ENCODE data around the gene ZNF519. TPM values are rescaled to one million over a fixed set of nuclear protein-coding genes. Genes with fewer than 3 reads are reported as not detected.

The ZNF519 gene
- total and polyA plus RNA-seq, 5 experiments from 2014 or later: 3.7 to 11.8 (median 7.0) TPM

GRCh38 chr18:14100503-14101286 is 31.5 kb downstream of the ZNF519 start:
- no peak for DNase-seq
- peak overlapping the region in 6 of 10 donors; percentile 15 to 73 (median 40) for H3K27ac Mint-ChIP-seq
- peak overlapping the region in 3 of 10 donors; percentile 14 to 27 (median 19) for H3K4me3 Mint-ChIP-seq
- no peak for ATAC-seq
- H3K36me3 Mint-ChIP-seq: peaks cover 16 to 32% (median 23%) of the 10 kb centered on the region in 3 donors
- H3K4me1 Mint-ChIP-seq: peaks cover 0 to 12% (median 3%) of the 10 kb centered on the region in 4 donors
- H3K9me3 Mint-ChIP-seq: peaks cover 0 to 36% (median 16%) of the 10 kb centered on the region in 9 donors
- H3K27me3 Mint-ChIP-seq: no peaks in the 10 kb centered on the region
- POLR2A ChIA-PET: no interaction called here

DNA sequence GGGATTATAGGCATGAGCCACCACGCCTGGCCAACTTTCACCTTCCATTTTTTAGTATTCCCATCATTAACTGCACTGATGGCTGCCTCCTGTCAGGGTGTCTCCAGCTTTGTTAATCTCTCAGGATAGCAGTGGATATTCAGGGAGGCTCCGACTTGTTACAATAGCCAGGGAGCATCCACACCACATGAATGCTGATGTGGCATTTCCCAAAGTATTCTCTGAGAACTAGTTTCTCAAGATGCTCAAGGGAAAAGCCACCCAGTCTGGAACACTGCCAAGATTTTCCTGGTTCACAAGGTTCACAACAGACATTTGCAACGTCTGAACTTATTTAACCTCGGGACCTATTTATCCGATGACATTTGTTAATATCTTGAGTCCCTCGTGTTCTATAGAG is 33.8 kb downstream of the ZNF519 start:
- peaks cover 0 to 20% (median 0%) of the 10 kb centered on the region in 9 donors for H3K9me3 Mint-ChIP-seq
- peaks cover 5 to 17% (median 7%) of the 10 kb centered on the region in 3 donors for H3K36me3 Mint-ChIP-seq
- POLR2A ChIA-PET: no interaction called here
- H3K4me3 Mint-ChIP-seq: no peak overlapping the region
- ATAC-seq (no peak), DNase-seq (no peak)
- H3K27me3 Mint-ChIP-seq: no peaks in the 10 kb centered on the region
- peak overlapping the region in 1 of 10 donors; percentile 34 for H3K27ac Mint-ChIP-seq
- peaks cover 0 to 12% (median 3%) of the 10 kb centered on the region in 4 donors for H3K4me1 Mint-ChIP-seq

GRCh38 chr18:14097761-14098160 is 34.5 kb downstream of the ZNF519 start:
- H3K4me1 Mint-ChIP-seq: peaks cover 0 to 12% (median 3%) of the 10 kb centered on the region in 4 donors
- peaks cover 0 to 14% (median 0%) of the 10 kb centered on the region in 9 donors for H3K9me3 Mint-ChIP-seq
- peak overlapping the region in 1 of 10 donors; percentile 34 for H3K27ac Mint-ChIP-seq
- POLR2A ChIA-PET: no interaction called here
- peaks cover 5 to 17% (median 7%) of the 10 kb centered on the region in 3 donors for H3K36me3 Mint-ChIP-seq
- no peaks in the 10 kb centered on the region for H3K27me3 Mint-ChIP-seq
- DNase-seq (no peak), ATAC-seq (no peak)
- no peak overlapping the region for H3K4me3 Mint-ChIP-seq

DNA sequence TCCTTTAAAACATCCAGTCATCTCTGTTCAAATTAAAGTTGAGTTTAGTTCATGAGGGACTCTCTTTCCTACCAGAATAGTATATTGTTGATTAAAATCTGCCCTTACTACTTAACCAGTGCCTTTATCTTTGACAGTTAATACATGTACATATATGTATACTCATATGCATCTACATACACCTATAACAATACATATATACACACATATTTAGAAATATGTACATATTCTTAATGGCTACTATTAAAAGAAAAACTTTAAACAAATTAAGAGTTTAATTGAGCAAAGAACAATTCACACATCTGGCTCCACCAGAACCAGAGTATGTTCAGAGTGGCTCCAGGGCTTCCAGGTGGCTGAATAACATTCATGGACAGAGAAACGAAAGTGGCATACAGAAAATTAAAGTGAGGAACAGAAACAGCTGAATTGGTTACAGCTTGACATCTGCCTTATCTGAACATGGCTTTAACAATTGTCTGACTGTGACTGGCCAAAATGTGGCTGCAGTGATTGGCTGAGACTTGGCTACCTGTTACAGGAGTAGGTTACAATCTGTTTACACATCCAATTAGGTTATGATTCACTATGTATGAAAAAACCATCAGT is 38.8 kb downstream of the ZNF519 start:
- DNase-seq (no peak), ATAC-seq (no peak)
- Mint-ChIP-seq H3K9me3 (peaks cover 0 to 3% (median 0%) of the 10 kb centered on the region in 9 donors), H3K4me1 (peaks cover 0 to 1% (median 0%) of the 10 kb centered on the region in 4 donors), H3K27me3 (no peaks in the 10 kb centered on the region), H3K36me3 (peaks cover 0 to 10% (median 4%) of the 10 kb centered on the region in 3 donors), H3K27ac (no peak overlapping the region), H3K4me3 (no peak overlapping the region)
- POLR2A ChIA-PET: no interaction called here

DNA sequence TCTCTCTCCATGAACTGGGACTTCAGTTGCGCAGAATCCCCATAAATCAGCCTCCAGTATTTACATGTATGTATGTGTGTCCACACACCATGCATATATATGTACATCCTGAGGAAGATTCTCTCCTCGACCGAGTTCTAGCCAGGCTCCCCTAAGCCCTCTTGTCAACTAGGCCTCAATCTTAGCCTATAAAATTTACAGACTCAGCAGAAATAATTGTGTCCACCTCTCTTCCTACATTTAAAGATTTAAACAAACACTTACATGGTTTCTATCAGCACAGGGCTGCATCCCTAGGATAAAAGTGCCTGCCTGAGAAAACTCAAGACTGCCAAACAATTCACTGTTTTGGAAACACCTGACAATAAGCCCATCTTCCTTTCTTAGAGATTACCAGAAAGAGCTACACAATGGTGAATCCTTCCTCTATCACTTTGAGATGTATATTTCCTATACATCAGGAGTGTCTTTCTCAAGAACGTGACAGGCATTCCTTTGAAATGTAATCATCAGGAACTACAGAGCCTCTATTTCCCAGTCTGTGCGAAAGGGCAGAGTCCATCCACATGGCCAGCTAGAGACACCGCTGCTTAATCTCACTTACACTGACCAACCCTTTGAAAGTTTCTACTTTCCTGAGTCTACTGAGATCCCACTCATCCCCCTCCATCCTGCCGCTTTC is 39.5 kb downstream of the ZNF519 start:
- H3K4me3 Mint-ChIP-seq: no peak overlapping the region
- peaks cover 0 to 9% (median 4%) of the 10 kb centered on the region in 3 donors for H3K36me3 Mint-ChIP-seq
- no peak for ATAC-seq

GRCh38 chr18:14089781-14090180 is 42.5 kb downstream of the ZNF519 start:
- Mint-ChIP-seq H3K36me3 (no peaks in the 10 kb centered on the region), H3K27me3 (peaks cover 2 to 9% (median 4%) of the 10 kb centered on the region in 5 donors), H3K4me1 (peaks cover 0 to 1% (median 0%) of the 10 kb centered on the region in 4 donors), H3K4me3 (no peak overlapping the region), H3K9me3 (no peaks in the 10 kb centered on the region), H3K27ac (no peak overlapping the region)
- no peak for ATAC-seq
- POLR2A ChIA-PET: no interaction called here
- no peak for DNase-seq

More for the DNA sequence above, 39.5 kb downstream of the ZNF519 start:
- H3K4me1 Mint-ChIP-seq: peaks cover 0 to 1% (median 0%) of the 10 kb centered on the region in 4 donors
- H3K9me3 Mint-ChIP-seq: peaks cover 0 to 3% (median 0%) of the 10 kb centered on the region in 9 donors
- POLR2A ChIA-PET: no interaction called here
- H3K27ac Mint-ChIP-seq: no peak overlapping the region
- H3K27me3 Mint-ChIP-seq: peaks cover 0 to 1% (median 0%) of the 10 kb centered on the region in 5 donors
- DNase-seq: no peak

DNA sequence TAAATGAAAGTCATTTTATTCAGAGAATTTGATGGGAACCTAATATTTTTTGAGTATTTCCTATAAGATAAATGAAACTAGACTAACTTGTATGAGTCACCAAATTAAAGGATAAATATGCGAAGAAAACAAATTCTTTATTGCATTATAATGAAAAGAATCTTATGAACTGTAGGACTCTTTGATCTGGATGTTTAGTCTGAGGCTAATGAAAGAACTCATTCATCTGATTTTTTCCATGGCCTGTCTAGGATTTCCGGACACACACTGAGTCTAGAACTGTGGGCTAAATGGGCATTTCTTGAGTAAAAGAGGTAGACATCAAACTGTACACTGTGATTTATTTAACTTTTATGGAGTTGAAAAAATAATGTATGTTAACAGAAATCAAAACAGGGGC is 43.0 kb downstream of the ZNF519 start:
- DNase-seq (no peak), ATAC-seq (no peak)
- H3K27me3 Mint-ChIP-seq: peaks cover 2 to 9% (median 4%) of the 10 kb centered on the region in 5 donors
- POLR2A ChIA-PET: no interaction called here
- peaks cover 0 to 1% (median 0%) of the 10 kb centered on the region in 4 donors for H3K4me1 Mint-ChIP-seq
- H3K36me3 Mint-ChIP-seq: no peaks in the 10 kb centered on the region
- H3K9me3 Mint-ChIP-seq: no peaks in the 10 kb centered on the region
- H3K27ac Mint-ChIP-seq: no peak overlapping the region
- H3K4me3 Mint-ChIP-seq: no peak overlapping the region

- Mint-ChIP-seq H3K36me3 (peaks cover 0 to 3% (median 0%) of the 10 kb centered on the region in 3 donors), H3K27ac (peak overlapping the region in 1 of 10 donors; percentile 47), H3K4me1 (no peaks in the 10 kb centered on the region), H3K4me3 (no peak overlapping the region), H3K9me3 (no peaks in the 10 kb centered on the region), H3K27me3 (peaks cover 2 to 9% (median 4%) of the 10 kb centered on the region in 5 donors)
- ATAC-seq (no peak), DNase-seq (peak in 1 of 10 donors; percentile 8)
- POLR2A ChIA-PET: no interaction called here
Observed at GRCh38 chr18:14086458-14087231, 45.6 kb downstream of the ZNF519 start.

DNA sequence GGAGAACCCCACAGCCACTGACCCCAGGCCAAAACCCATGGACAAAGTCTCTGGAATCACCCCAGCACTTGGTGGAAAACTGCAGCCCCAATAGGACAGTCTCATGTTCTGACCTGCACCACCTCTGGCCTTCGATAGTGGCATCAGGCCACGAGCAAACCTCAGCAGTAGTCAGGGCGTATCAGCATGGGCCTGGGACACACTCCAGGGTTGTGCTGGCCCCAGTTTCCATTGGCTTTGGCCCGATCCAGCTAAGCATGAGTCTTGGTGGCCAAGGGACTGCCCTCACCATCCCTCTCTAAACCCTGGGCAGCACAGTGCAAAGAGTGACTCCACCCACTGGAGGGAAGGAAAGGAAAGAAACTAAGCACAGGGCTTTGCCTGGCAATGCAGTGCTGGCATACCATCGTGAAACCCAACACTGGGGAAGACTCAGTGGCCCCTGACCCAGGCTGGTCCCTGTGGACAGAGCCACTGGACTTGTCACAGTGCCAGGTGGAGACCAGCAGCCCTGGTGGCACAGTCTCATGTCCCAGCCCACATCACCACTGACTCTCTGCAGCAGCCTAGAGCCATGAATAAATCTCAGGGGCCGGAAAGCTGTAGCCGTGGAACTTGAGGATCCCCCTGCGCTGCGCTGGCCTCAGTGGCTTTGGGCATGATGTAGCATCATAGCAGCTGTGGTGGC is 46.3 kb downstream of the ZNF519 start:
- peaks cover 2 to 9% (median 4%) of the 10 kb centered on the region in 5 donors for H3K27me3 Mint-ChIP-seq
- H3K4me1 Mint-ChIP-seq: no peaks in the 10 kb centered on the region
- DNase-seq: no peak
- H3K27ac Mint-ChIP-seq: no peak overlapping the region
- peaks cover 0 to 3% (median 0%) of the 10 kb centered on the region in 3 donors for H3K36me3 Mint-ChIP-seq
- POLR2A ChIA-PET: no interaction called here
- no peaks in the 10 kb centered on the region for H3K9me3 Mint-ChIP-seq
- no peak overlapping the region for H3K4me3 Mint-ChIP-seq
- ATAC-seq: no peak

DNA sequence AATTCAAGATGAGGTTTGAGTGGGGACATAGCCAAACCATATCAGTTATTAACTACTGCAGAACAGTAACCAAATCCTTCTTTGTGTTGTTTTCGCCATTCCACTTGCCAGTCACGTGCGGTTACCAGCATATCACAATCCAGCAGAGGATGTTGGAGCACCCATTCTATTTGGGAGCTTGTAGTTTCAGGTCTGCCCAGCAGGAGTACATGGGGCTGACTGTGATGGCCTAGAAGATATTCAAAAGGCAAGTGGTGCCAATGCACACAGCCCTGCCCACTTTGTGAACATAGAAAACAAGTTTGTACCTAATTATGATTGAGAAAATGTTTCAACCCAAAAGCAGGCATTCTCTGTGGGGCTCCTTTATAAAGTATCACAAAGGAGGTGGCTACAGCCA is 57.0 kb downstream of the ZNF519 start:
- no peak overlapping the region for H3K4me3 Mint-ChIP-seq
- no peak for DNase-seq

GRCh38 chr18:14074187-14074586 is 58.0 kb downstream of the ZNF519 start:
- Mint-ChIP-seq H3K36me3 (peaks cover 0 to 23% (median 10%) of the 10 kb centered on the region in 3 donors), H3K27me3 (no peaks in the 10 kb centered on the region), H3K9me3 (peaks cover 0 to 13% (median 2%) of the 10 kb centered on the region in 9 donors), H3K4me3 (no peak overlapping the region), H3K27ac (no peak overlapping the region), H3K4me1 (no peaks in the 10 kb centered on the region)
- POLR2A ChIA-PET: no interaction called here
- no peak for DNase-seq
- no peak for ATAC-seq

More for the DNA sequence above, 57.0 kb downstream of the ZNF519 start:
- no peaks in the 10 kb centered on the region for H3K27me3 Mint-ChIP-seq
- no peak overlapping the region for H3K27ac Mint-ChIP-seq
- no peaks in the 10 kb centered on the region for H3K4me1 Mint-ChIP-seq
- POLR2A ChIA-PET: no interaction called here
- H3K9me3 Mint-ChIP-seq: peaks cover 0 to 4% (median under 1%) of the 10 kb centered on the region in 9 donors
- no peak for ATAC-seq
- H3K36me3 Mint-ChIP-seq: peaks cover 0 to 17% (median 7%) of the 10 kb centered on the region in 3 donors

DNA sequence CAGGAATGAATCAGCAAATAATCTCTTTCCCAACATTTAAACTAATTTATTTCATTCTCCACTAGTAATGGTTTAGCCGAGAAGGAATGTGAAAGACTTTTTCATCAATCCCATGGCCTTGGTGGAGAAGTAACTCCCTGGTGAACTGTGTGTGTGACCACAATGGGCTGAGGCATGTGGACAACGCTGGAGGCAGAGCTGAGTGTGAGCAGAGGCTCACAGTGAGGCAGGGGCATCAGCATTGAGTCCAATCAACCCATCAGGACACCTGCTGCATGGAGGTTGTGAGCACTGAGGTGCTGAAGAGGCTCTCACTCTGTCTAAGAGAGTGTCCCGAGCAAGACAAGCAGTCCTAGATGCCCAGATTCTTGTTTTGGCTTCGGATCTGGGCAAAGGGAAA is 78.6 kb downstream of the ZNF519 start:
- H3K4me1 Mint-ChIP-seq: no peaks in the 10 kb centered on the region
- ATAC-seq: no peak
- POLR2A ChIA-PET: no interaction called here

More for the DNA sequence above, 78.6 kb downstream of the ZNF519 start:
- no peak for DNase-seq
- Mint-ChIP-seq H3K36me3 (peaks cover 2 to 48% (median 14%) of the 10 kb centered on the region in 3 donors), H3K9me3 (peaks cover 14 to 67% (median 30%) of the 10 kb centered on the region in 9 donors), H3K4me3 (no peak overlapping the region), H3K27me3 (no peaks in the 10 kb centered on the region), H3K27ac (no peak overlapping the region)

All from naive thymus-derived CD8-positive, alpha-beta T cell (primary cell).